ENCODE results near the gene MICALL1. TPM values are rescaled to one million over a fixed set of nuclear protein-coding genes. Genes with fewer than 3 reads are reported as not detected.
A peak's percentile ranks its signal among the peaks of the same experiment; 100 is the strongest.

The MICALL1 gene
- total RNA-seq, 4 donors from 2014 or later, result 10.7 to 34.5 (median 20.4) TPM

DNA sequence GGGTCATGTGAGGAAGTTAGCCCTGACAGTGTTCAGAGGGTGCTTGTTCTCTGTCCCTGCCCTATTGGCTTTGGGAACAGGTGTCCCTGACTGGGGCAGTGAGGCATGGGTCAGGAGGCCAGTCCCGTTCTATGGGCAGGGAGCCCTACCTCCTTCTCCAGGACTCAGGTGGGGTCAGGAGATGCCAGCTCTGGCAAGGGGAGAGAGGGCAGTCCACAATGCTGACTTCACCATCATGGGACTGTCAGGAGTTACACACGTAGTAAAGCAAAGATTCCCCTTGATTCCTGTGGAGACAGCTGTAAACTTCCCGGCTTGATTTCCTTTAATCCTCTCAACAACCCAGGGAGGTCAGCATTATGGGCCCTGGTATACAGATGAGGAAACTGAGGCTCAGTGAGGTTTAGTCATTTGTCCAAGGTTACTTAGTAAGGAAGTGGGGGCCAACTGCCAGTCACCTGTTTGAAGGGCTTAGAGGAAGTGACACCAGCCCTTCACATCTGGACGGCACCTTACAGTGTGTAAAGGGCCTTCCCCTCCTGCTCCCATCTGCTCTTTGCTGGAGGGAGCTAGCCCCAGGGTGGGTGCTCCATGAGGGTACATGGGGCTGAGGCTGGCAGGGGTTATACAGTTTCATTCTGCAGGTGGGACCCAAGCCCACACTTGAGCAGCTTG lies 11.9 kb downstream of the MICALL1 start:
- H3K4me1 ChIP-seq, result no peaks in the 10 kb centered on the region
- H3K27me3 ChIP-seq, result no peaks in the 10 kb centered on the region
- H3K4me3 ChIP-seq, result no peak overlapping the region
- TF ChIP-seq, protein P1, sequence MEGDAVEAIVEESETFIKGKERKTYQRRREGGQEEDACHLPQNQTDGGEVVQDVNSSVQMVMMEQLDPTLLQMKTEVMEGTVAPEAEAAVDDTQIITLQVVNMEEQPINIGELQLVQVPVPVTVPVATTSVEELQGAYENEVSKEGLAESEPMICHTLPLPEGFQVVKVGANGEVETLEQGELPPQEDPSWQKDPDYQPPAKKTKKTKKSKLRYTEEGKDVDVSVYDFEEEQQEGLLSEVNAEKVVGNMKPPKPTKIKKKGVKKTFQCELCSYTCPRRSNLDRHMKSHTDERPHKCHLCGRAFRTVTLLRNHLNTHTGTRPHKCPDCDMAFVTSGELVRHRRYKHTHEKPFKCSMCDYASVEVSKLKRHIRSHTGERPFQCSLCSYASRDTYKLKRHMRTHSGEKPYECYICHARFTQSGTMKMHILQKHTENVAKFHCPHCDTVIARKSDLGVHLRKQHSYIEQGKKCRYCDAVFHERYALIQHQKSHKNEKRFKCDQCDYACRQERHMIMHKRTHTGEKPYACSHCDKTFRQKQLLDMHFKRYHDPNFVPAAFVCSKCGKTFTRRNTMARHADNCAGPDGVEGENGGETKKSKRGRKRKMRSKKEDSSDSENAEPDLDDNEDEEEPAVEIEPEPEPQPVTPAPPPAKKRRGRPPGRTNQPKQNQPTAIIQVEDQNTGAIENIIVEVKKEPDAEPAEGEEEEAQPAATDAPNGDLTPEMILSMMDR (IDR thresholded peaks at IDR 0.05), result no peak
- TF ChIP-seq POLR2A (IDR thresholded peaks at IDR 0.05) (no peak), EP300 (IDR thresholded peaks at IDR 0.05) (no peak)
- peaks cover 2 to 94% (median 7%) of the 10 kb centered on the region in 3 donors for H3K36me3 ChIP-seq
- H3K9me3 ChIP-seq, result no peaks in the 10 kb centered on the region
- WGBS, 2 donors, result 81 to 89% methylated on average over 4 of the region's 4 CpGs
- DNase-seq (ENCODE audit: low spot score in 2 of 2), result no peak
- no peak overlapping the region for H3K27ac ChIP-seq

DNA sequence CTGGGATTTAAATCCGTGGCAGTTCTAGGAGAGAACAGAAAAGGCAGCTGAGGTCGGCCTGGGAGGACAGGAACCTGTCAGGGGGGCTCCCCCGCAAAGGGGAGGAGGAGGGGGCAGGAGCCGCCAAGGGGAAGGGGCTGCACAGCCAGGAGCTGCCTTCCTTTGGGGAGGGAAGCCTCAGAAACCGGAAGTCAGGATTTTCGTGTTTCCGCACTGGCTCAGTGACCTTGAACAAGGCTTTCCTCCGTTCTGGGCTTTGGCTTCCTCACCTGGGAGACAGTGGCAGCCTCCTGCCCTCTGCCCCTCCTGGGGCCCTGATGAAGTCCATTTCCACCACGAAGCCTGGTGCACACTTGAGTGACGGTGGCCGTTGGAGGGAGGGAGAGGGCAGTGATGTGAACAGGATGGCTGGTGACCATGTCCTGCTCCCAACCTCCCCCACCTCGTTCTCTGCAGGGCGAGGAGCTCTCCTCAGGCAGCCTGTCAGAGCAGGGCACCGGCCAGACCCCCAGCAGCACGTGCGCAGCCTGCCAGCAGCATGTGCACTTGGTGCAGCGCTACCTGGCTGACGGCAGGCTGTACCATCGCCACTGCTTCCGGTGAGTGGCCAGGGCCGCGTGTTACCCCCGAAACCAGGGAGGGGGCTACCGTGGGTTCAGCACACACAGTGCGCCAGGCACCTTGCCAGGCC lies 12.6 kb downstream of the MICALL1 start:
- Histone ChIP-seq H3K4me3 (no peak overlapping the region), H3K36me3 (peaks cover 2 to 94% (median 7%) of the 10 kb centered on the region in 3 donors), H3K4me1 (no peaks in the 10 kb centered on the region), H3K9me3 (no peaks in the 10 kb centered on the region), H3K27ac (no peak overlapping the region), H3K27me3 (no peaks in the 10 kb centered on the region)
- WGBS, 2 donors, result 73 to 90% methylated on average over 16 to 25 of the region's 25 CpGs
- no peak for DNase-seq (ENCODE audit: low spot score in 2 of 2)
- TF ChIP-seq, protein P1 (IDR thresholded peaks at IDR 0.05), result no peak
- no peak for TF ChIP-seq POLR2A (IDR thresholded peaks at IDR 0.05)
- TF ChIP-seq EP300 (IDR thresholded peaks at IDR 0.05), result no peak

- H3K27ac ChIP-seq, result peak overlapping the region in 1 of 4 donors; percentile 16
- no peaks in the 10 kb centered on the region for H3K9me3 ChIP-seq
- H3K27me3 ChIP-seq, result no peaks in the 10 kb centered on the region
- no peak for DNase-seq (ENCODE audit: low spot score in 2 of 2)
- H3K36me3 ChIP-seq, result peaks cover 2 to 94% (median 7%) of the 10 kb centered on the region in 3 donors
- TF ChIP-seq EP300 (IDR thresholded peaks at IDR 0.05), result no peak
- TF ChIP-seq, protein P1 (IDR thresholded peaks at IDR 0.05), result no peak
- TF ChIP-seq POLR2A (IDR thresholded peaks at IDR 0.05), result no peak
- H3K4me1 ChIP-seq, result no peaks in the 10 kb centered on the region
- no peak overlapping the region for H3K4me3 ChIP-seq
- WGBS, 2 donors, result 78 to 91% methylated on average over 5 of the region's 5 CpGs
These were observed 14.0 kb downstream of the MICALL1 start for GRCh38 chr22:37920126-37920525.

- Histone ChIP-seq H3K36me3 (peaks cover 2 to 95% (median 14%) of the 10 kb centered on the region in 3 donors), H3K4me3 (no peak overlapping the region)
These were observed 16.1 kb downstream of the MICALL1 start for GRCh38 chr22:37922191-37922590.

More at GRCh38 chr22:37922191-37922590, 16.1 kb downstream of the MICALL1 start:
- no peaks in the 10 kb centered on the region for H3K9me3 ChIP-seq
- no peaks in the 10 kb centered on the region for H3K27me3 ChIP-seq
- WGBS, 2 donors, result 66 to 81% methylated on average over 3 to 6 of the region's 11 CpGs
- TF ChIP-seq EP300 (IDR thresholded peaks at IDR 0.05), result no peak
- no peak for TF ChIP-seq POLR2A (IDR thresholded peaks at IDR 0.05)
- TF ChIP-seq, protein P1 (IDR thresholded peaks at IDR 0.05), result no peak
- no peak overlapping the region for H3K27ac ChIP-seq
- H3K4me1 ChIP-seq, result no peaks in the 10 kb centered on the region
- no peak for DNase-seq (ENCODE audit: low spot score in 2 of 2)
